Measurements from ENCODE around the gene LCN10. TPM values are rescaled to one million over a fixed set of nuclear protein-coding genes. Genes with fewer than 3 reads are reported as not detected.
A peak's percentile ranks its signal among the peaks of the same experiment; 100 is the strongest.

LCN10 gene
- polyA plus RNA-seq, 4 donors, result 1.1 to 8.4 (median 4.7) TPM; not detected in 1

DNA sequence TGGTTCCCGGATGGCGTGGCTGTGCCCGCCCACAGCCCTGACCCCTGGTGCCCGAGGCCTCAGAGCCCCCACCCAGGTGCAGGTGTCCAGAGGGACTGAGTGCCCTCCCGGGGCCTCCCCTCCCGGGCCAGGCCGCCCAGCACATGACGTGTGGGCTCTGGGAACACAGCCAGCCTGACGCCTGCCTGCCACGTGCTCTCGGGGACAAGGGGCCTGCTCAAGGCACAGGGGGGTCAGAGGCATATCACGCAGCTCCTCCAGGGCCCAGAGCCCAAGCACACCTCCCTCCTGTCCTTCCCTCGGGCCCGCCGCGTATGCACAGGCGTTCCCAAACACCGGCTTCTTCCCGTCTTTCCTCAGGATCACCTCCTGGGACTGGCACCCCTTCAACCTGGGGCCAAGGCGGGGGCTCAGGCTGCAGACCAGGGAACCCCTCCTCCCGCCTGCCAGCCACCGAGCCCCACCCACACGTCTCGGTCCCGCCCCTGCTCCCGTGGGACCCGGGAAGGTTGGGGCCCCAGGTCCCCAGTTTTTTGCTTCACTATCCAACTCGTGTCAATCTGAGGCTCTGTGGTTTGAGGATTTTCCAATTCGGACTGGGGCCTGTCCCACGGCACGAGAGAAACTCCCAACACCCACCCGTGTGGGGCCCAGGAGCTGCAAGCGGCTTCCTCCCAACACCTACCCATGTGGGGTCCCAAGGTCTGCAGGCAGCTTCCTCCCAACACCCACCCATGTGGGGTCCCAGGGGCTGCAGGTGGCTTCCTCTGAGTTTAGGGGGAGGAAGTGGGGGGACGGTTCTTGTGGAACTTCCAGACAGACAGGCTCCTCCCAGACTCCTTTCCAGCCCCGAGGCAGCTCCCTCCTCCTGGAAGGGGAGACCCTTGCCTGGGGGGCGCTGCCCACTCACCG, 1.5 kb downstream of the LCN10 start:
- Histone ChIP-seq H3K27me3 (ENCODE audit: control insufficient read depth in 3 of 3, insufficient read depth in 3 of 3, low read length in 3 of 3) (peaks cover 0 to 24% (median 19%) of the 10 kb centered on the region in 3 donors), H3K4me3 (ENCODE audit: low read depth in 1 of 3, low read length in 3 of 3) (peak overlapping the region in 1 of 3 donors; percentile 12), H3K9me3 (ENCODE audit: control insufficient read depth in 2 of 2, insufficient read depth in 1 of 2, low read depth in 1 of 2, low read length in 1 of 2) (peaks cover 0 to 10% of the 10 kb centered on the region in 2 donors), H3K36me3 (ENCODE audit: control insufficient read depth in 3 of 3, insufficient read depth in 2 of 3, low read depth in 1 of 3, low read length in 3 of 3) (no peaks in the 10 kb centered on the region), H3K27ac (ENCODE audit: low read depth in 1 of 3, low read length in 2 of 3) (peak overlapping the region in 1 of 3 donors; percentile 64), H3K4me1 (ENCODE audit: control insufficient read depth in 3 of 3, insufficient read depth in 2 of 3, low read depth in 1 of 3, low read length in 2 of 3) (peaks cover 0 to 27% (median 0%) of the 10 kb centered on the region in 3 donors)
- DNase-seq, result peak in 1 of 2 donors; percentile 85
- WGBS, 3 donors, result 8 to 20% (median 19%) methylated on average over 28 to 37 of the region's 37 CpGs
- FAIRE-seq, result no peak

DNA sequence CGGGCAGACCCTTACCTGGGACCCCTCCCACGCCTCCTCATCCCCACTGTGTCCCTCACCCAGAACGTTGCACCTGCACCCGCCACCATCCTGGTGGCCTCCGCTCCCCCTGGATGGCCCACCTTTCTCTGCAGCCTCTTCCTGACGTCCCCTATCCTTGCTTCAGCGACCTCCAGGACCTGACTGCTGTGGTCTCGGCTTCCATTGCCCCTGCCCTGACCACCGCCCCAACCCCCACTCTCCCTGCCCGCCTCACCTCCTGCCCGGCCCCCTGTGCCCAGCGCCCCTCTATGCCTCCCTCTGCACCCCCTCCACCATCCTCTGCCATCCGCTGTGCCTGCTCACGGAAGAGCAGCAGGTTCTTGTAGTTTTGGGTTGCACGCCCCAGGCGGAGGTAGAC, 2.2 kb downstream of the LCN10 start:
- FAIRE-seq (no peak), DNase-seq (no peak)
- Histone ChIP-seq H3K4me1 (ENCODE audit: control insufficient read depth in 3 of 3, insufficient read depth in 2 of 3, low read depth in 1 of 3, low read length in 2 of 3) (peaks cover 0 to 27% (median 0%) of the 10 kb centered on the region in 3 donors), H3K9me3 (ENCODE audit: control insufficient read depth in 2 of 2, insufficient read depth in 1 of 2, low read depth in 1 of 2, low read length in 1 of 2) (peaks cover 0 to 10% of the 10 kb centered on the region in 2 donors), H3K27ac (ENCODE audit: low read depth in 1 of 3, low read length in 2 of 3) (no peak overlapping the region), H3K36me3 (ENCODE audit: control insufficient read depth in 3 of 3, insufficient read depth in 2 of 3, low read depth in 1 of 3, low read length in 3 of 3) (no peaks in the 10 kb centered on the region), H3K4me3 (ENCODE audit: low read depth in 1 of 3, low read length in 3 of 3) (no peak overlapping the region), H3K27me3 (ENCODE audit: control insufficient read depth in 3 of 3, insufficient read depth in 3 of 3, low read length in 3 of 3) (peaks cover 0 to 24% (median 19%) of the 10 kb centered on the region in 3 donors)
- WGBS, 3 donors, result 59 to 84% (median 75%) methylated on average over 16 of the region's 16 CpGs

DNA sequence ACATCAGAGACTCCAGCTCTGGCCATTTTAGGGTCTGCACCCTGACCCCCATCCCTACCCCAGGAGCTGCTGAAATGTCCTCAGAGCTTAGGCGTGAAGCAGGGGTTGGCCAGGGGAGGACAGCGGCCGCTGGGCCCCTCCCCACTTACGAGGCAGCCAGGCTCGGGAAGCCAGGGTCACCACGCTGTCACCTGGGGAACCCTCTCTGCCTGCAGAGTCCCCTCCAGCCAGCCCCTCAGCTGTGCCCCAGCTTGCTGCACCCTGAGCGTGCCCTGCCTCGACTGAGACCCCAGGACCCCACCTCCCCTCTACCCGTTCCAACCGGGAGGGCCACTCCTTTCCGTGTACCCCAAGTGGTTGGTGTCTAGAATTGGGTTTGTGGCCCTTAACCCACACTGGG, 2.7 kb downstream of the LCN10 start:
- H3K4me1 ChIP-seq (ENCODE audit: control insufficient read depth in 3 of 3, insufficient read depth in 2 of 3, low read depth in 1 of 3, low read length in 2 of 3), result peaks cover 0 to 27% (median 0%) of the 10 kb centered on the region in 3 donors
- H3K27ac ChIP-seq (ENCODE audit: low read depth in 1 of 3, low read length in 2 of 3), result no peak overlapping the region
- H3K4me3 ChIP-seq (ENCODE audit: low read depth in 1 of 3, low read length in 3 of 3), result no peak overlapping the region
- WGBS, 3 donors, result 72 to 82% (median 74%) methylated on average over 10 to 11 of the region's 11 CpGs
- peaks cover 0 to 24% (median 19%) of the 10 kb centered on the region in 3 donors for H3K27me3 ChIP-seq (ENCODE audit: control insufficient read depth in 3 of 3, insufficient read depth in 3 of 3, low read length in 3 of 3)
- FAIRE-seq (no peak), DNase-seq (no peak)
- H3K9me3 ChIP-seq (ENCODE audit: control insufficient read depth in 2 of 2, insufficient read depth in 1 of 2, low read depth in 1 of 2, low read length in 1 of 2), result peaks cover 0 to 10% of the 10 kb centered on the region in 2 donors
- no peaks in the 10 kb centered on the region for H3K36me3 ChIP-seq (ENCODE audit: control insufficient read depth in 3 of 3, insufficient read depth in 2 of 3, low read depth in 1 of 3, low read length in 3 of 3)

DNA sequence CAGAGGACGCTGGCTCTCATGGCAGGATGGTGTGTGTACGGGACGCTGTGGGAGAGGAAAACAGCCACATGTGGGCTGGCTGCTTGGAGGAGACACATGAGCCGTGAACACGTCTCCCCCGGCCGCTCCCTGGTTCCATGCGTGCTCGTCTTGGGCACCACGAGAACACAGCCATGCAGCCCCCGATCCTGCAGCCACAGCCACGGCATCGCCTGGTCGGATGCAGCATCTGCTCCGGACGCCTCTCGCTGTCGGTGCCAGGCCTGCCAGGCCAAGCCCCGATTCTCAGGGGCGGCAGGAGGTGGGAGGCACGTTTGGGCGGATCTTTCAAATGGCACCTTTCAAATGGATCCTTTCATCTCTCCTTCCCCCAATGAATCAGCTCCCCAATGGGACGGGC, 3.2 kb downstream of the LCN10 start:
- peaks cover 0 to 27% (median 0%) of the 10 kb centered on the region in 3 donors for H3K4me1 ChIP-seq (ENCODE audit: control insufficient read depth in 3 of 3, insufficient read depth in 2 of 3, low read depth in 1 of 3, low read length in 2 of 3)
- no peak for DNase-seq
- 76 to 84% (median 76%) methylated on average over 23 of the region's 23 CpGs for WGBS, 3 donors

GRCh38 chr9:136738960-136739359, 3.8 kb downstream of the LCN10 start:
- Histone ChIP-seq H3K27ac (ENCODE audit: low read depth in 1 of 3, low read length in 2 of 3) (no peak overlapping the region), H3K4me1 (ENCODE audit: control insufficient read depth in 3 of 3, insufficient read depth in 2 of 3, low read depth in 1 of 3, low read length in 2 of 3) (peaks cover 0 to 27% (median 0%) of the 10 kb centered on the region in 3 donors), H3K4me3 (ENCODE audit: low read depth in 1 of 3, low read length in 3 of 3) (no peak overlapping the region), H3K27me3 (ENCODE audit: control insufficient read depth in 3 of 3, insufficient read depth in 3 of 3, low read length in 3 of 3) (peaks cover 0 to 22% (median 19%) of the 10 kb centered on the region in 3 donors), H3K9me3 (ENCODE audit: control insufficient read depth in 2 of 2, insufficient read depth in 1 of 2, low read depth in 1 of 2, low read length in 1 of 2) (peaks cover 0 to 10% of the 10 kb centered on the region in 2 donors), H3K36me3 (ENCODE audit: control insufficient read depth in 3 of 3, insufficient read depth in 2 of 3, low read depth in 1 of 3, low read length in 3 of 3) (no peaks in the 10 kb centered on the region)
- FAIRE-seq (no peak), DNase-seq (no peak)
- WGBS, 3 donors, result 88 to 91% (median 90%) methylated on average over 20 of the region's 20 CpGs

More for the DNA sequence above, 3.2 kb downstream of the LCN10 start:
- no peak overlapping the region for H3K27ac ChIP-seq (ENCODE audit: low read depth in 1 of 3, low read length in 2 of 3)
- no peak for FAIRE-seq
- no peak overlapping the region for H3K4me3 ChIP-seq (ENCODE audit: low read depth in 1 of 3, low read length in 3 of 3)
- H3K9me3 ChIP-seq (ENCODE audit: control insufficient read depth in 2 of 2, insufficient read depth in 1 of 2, low read depth in 1 of 2, low read length in 1 of 2), result peaks cover 0 to 10% of the 10 kb centered on the region in 2 donors
- peaks cover 0 to 24% (median 19%) of the 10 kb centered on the region in 3 donors for H3K27me3 ChIP-seq (ENCODE audit: control insufficient read depth in 3 of 3, insufficient read depth in 3 of 3, low read length in 3 of 3)
- H3K36me3 ChIP-seq (ENCODE audit: control insufficient read depth in 3 of 3, insufficient read depth in 2 of 3, low read depth in 1 of 3, low read length in 3 of 3), result no peaks in the 10 kb centered on the region

- Histone ChIP-seq H3K27me3 (ENCODE audit: control insufficient read depth in 3 of 3, insufficient read depth in 3 of 3, low read length in 3 of 3) (peaks cover 0 to 5% (median 3%) of the 10 kb centered on the region in 3 donors), H3K4me3 (ENCODE audit: low read depth in 1 of 3, low read length in 3 of 3) (no peak overlapping the region), H3K9me3 (ENCODE audit: control insufficient read depth in 2 of 2, insufficient read depth in 1 of 2, low read depth in 1 of 2, low read length in 1 of 2) (peaks cover 0 to 10% of the 10 kb centered on the region in 2 donors), H3K36me3 (ENCODE audit: control insufficient read depth in 3 of 3, insufficient read depth in 2 of 3, low read depth in 1 of 3, low read length in 3 of 3) (no peaks in the 10 kb centered on the region), H3K4me1 (ENCODE audit: control insufficient read depth in 3 of 3, insufficient read depth in 2 of 3, low read depth in 1 of 3, low read length in 2 of 3) (peaks cover 0 to 5% (median 0%) of the 10 kb centered on the region in 3 donors), H3K27ac (ENCODE audit: low read depth in 1 of 3, low read length in 2 of 3) (no peak overlapping the region)
- no peak for DNase-seq
- no peak for FAIRE-seq
- WGBS, 3 donors, result 85 to 87% (median 87%) methylated on average over 20 to 21 of the region's 21 CpGs
Measured at GRCh38 chr9:136735812-136736480, 6.8 kb downstream of the LCN10 start.

DNA sequence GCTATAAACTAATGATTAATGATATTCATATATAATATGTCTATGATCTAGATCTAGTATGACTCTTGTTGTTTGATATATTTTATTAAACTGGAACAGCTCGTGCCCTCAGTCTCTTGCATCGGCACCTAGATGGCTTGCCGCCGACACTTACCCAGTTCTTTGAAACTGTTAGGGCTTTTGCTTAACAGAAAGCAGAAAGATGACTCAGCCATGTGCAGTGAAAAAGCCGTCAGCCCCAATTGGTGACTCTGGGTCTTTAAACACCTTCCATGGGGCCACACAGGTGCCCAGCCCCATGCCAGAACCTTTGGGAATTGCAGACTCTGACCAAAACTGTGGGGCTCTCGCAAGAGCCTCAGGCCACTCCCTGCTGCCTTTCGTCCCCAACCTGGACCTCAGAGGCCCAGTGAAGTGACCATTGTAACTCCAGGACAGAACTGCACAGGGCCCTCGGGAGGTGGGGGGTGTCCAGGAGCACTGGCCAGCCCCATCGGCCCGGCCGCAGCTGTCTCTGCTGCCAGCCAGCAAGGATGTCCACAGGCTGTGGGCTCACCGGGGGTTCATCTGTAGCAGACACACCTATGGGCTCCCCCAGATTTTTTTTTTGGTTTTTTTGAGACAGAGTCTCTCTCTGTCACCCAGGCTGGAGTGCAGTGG, 7.8 kb downstream of the LCN10 start:
- 82 to 86% (median 84%) methylated on average over 12 of the region's 12 CpGs for WGBS, 3 donors
- no peak overlapping the region for H3K4me3 ChIP-seq (ENCODE audit: low read depth in 1 of 3, low read length in 3 of 3)
- peaks cover 0 to 3% (median 0%) of the 10 kb centered on the region in 3 donors for H3K36me3 ChIP-seq (ENCODE audit: control insufficient read depth in 3 of 3, insufficient read depth in 2 of 3, low read depth in 1 of 3, low read length in 3 of 3)
- no peaks in the 10 kb centered on the region for H3K4me1 ChIP-seq (ENCODE audit: control insufficient read depth in 3 of 3, insufficient read depth in 2 of 3, low read depth in 1 of 3, low read length in 2 of 3)
- DNase-seq, result no peak
- no peak for FAIRE-seq
- H3K9me3 ChIP-seq (ENCODE audit: control insufficient read depth in 2 of 2, insufficient read depth in 1 of 2, low read depth in 1 of 2, low read length in 1 of 2), result peaks cover 0 to 7% of the 10 kb centered on the region in 2 donors
- peaks cover 0 to 3% (median 3%) of the 10 kb centered on the region in 3 donors for H3K27me3 ChIP-seq (ENCODE audit: control insufficient read depth in 3 of 3, insufficient read depth in 3 of 3, low read length in 3 of 3)
- H3K27ac ChIP-seq (ENCODE audit: low read depth in 1 of 3, low read length in 2 of 3), result no peak overlapping the region

DNA sequence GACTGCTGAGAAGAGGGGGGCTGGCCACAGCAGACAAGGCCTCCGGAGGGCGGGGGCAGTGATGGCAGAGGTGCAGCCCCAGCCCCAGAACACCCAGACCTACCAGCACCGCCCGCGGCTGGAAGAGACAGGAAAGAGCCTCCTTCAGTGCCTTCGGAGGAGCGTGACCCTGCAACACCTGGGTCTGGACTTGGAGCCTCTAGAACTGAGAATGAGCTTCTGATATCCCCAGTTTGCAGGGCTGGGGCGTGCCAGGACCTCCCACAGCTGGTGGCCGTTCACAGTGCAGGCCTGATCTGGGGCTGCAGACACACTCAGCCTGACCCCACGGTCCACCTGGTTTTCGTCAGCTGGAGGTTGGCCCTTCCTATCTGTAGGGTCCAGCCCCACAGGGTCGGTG, 9.1 kb downstream of the LCN10 start:
- DNase-seq, result no peak
- H3K27me3 ChIP-seq (ENCODE audit: control insufficient read depth in 3 of 3, insufficient read depth in 3 of 3, low read length in 3 of 3), result peaks cover 0 to 1% (median 0%) of the 10 kb centered on the region in 3 donors
- WGBS, 3 donors, result 82 to 90% (median 89%) methylated on average over 12 of the region's 12 CpGs
- H3K4me3 ChIP-seq (ENCODE audit: low read depth in 1 of 3, low read length in 3 of 3), result no peak overlapping the region
- FAIRE-seq, result no peak
- H3K9me3 ChIP-seq (ENCODE audit: control insufficient read depth in 2 of 2, insufficient read depth in 1 of 2, low read depth in 1 of 2, low read length in 1 of 2), result peaks cover 0 to 3% of the 10 kb centered on the region in 2 donors
- H3K36me3 ChIP-seq (ENCODE audit: control insufficient read depth in 3 of 3, insufficient read depth in 2 of 3, low read depth in 1 of 3, low read length in 3 of 3), result peaks cover 0 to 7% (median 0%) of the 10 kb centered on the region in 3 donors
- no peak overlapping the region for H3K27ac ChIP-seq (ENCODE audit: low read depth in 1 of 3, low read length in 2 of 3)
- peaks cover 0 to 8% (median 0%) of the 10 kb centered on the region in 3 donors for H3K4me1 ChIP-seq (ENCODE audit: control insufficient read depth in 3 of 3, insufficient read depth in 2 of 3, low read depth in 1 of 3, low read length in 2 of 3)
